Neutrophil (primary cell): ENCODE data around the gene GCNT2.

Experiments used
- H3K27ac ChIP-seq: fragments of 200-600 bp; sonication (generic); 2 replicates; pipeline ENCODE4 v1.5.1; 2016; ENCODE audit warnings: mild to moderate bottlenecking, moderate library complexity
- H3K27me3 ChIP-seq: fragments of 200-600 bp; sonication (generic); 2 replicates; pipeline ENCODE4 v1.6.0; 2016; ENCODE audit warnings: mild to moderate bottlenecking
- H3K36me3 ChIP-seq: fragments of 200-600 bp; sonication (generic); 2 replicates; pipeline ENCODE4 v1.5.1; 2017
- H3K4me1 ChIP-seq, 2 experiments: fragments of 200-600 bp in 1 of 2; sonication (generic) in 1 of 2; 1 replicate in 1 of 2; 2 replicates in 1 of 2; pipeline versions ENCODE4 v1.5.1 to v1.6.1; 2013 to 2016; ENCODE audit warnings: low read depth in 1 of 2, low read length in 1 of 2, mild to moderate bottlenecking in 1 of 2, moderate library complexity in 1 of 2; ENCODE audit not compliant: control insufficient read depth in 1 of 2, insufficient read depth in 1 of 2
- H3K4me3 ChIP-seq, 2 experiments: fragments of 200-600 bp in 1 of 2; sonication (generic) in 1 of 2; 1 replicate in 1 of 2; 2 replicates in 1 of 2; pipeline ENCODE4 v1.5.1; 2013 to 2016; ENCODE audit warnings: low read depth in 1 of 2, low read length in 1 of 2, mild to moderate bottlenecking in 1 of 2, moderate library complexity in 1 of 2
- H3K9me3 ChIP-seq: fragments of 200-600 bp; sonication (generic); 2 replicates; pipeline ENCODE4 v1.5.1; 2016
- TF ChIP-seq, protein P1 (sequence below): fragments of 200-600 bp; sonication (generic); IDR thresholded peaks from 2 replicates; pipeline ENCODE4 v1.5.1; 2016; ENCODE audit warnings: antibody characterized with exemption

Gene GCNT2

DNA sequence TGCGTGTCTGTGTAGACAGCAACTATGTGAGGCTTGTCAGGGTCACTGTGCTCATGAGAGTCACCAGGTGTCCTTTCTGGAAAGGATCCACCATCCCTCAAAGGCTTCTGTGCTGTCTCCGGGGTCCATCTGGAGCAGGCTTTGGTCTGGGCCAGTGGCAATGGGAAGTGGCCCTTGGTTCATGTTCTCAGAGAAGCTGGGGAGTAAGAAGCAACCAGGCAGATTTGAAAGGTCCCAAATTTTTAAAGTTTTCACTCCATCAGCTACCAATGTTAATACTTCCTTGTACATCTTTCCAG lies 68.2 kb downstream of the GCNT2 start:
- TF ChIP-seq, protein P1, sequence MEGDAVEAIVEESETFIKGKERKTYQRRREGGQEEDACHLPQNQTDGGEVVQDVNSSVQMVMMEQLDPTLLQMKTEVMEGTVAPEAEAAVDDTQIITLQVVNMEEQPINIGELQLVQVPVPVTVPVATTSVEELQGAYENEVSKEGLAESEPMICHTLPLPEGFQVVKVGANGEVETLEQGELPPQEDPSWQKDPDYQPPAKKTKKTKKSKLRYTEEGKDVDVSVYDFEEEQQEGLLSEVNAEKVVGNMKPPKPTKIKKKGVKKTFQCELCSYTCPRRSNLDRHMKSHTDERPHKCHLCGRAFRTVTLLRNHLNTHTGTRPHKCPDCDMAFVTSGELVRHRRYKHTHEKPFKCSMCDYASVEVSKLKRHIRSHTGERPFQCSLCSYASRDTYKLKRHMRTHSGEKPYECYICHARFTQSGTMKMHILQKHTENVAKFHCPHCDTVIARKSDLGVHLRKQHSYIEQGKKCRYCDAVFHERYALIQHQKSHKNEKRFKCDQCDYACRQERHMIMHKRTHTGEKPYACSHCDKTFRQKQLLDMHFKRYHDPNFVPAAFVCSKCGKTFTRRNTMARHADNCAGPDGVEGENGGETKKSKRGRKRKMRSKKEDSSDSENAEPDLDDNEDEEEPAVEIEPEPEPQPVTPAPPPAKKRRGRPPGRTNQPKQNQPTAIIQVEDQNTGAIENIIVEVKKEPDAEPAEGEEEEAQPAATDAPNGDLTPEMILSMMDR, result no peak
- no peak overlapping the region for H3K27ac ChIP-seq
- no peaks in the 10 kb centered on the region for H3K9me3 ChIP-seq
- H3K4me3 ChIP-seq, result no peak overlapping the region
- H3K4me1 ChIP-seq, result no peaks in the 10 kb centered on the region
- no peaks in the 10 kb centered on the region for H3K27me3 ChIP-seq
- H3K36me3 ChIP-seq, result no peaks in the 10 kb centered on the region

DNA sequence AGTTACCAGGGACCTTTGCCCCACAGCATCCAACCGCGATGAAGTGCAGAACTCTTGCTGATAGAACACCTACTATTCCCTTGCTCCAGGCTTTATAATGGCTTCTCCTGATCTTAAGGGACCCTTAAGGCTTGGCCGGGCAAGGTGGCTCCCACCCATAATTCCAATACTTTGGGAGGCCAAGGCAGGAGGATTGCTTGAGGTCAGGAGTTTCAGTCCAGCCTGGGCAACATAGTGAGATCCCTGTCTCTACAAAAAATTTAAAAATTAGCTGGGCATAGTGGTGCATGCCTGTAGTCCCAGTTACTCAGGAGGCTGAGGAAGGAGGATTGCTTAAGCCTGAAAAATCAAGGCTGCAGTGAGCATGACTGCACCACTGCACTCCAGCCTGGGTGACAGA lies 68.8 kb downstream of the GCNT2 start:
- no peak overlapping the region for H3K4me3 ChIP-seq
- TF ChIP-seq, protein P1, result no peak
- no peak overlapping the region for H3K27ac ChIP-seq
- no peaks in the 10 kb centered on the region for H3K27me3 ChIP-seq
- no peaks in the 10 kb centered on the region for H3K4me1 ChIP-seq
- no peaks in the 10 kb centered on the region for H3K9me3 ChIP-seq
- H3K36me3 ChIP-seq, result no peaks in the 10 kb centered on the region

DNA sequence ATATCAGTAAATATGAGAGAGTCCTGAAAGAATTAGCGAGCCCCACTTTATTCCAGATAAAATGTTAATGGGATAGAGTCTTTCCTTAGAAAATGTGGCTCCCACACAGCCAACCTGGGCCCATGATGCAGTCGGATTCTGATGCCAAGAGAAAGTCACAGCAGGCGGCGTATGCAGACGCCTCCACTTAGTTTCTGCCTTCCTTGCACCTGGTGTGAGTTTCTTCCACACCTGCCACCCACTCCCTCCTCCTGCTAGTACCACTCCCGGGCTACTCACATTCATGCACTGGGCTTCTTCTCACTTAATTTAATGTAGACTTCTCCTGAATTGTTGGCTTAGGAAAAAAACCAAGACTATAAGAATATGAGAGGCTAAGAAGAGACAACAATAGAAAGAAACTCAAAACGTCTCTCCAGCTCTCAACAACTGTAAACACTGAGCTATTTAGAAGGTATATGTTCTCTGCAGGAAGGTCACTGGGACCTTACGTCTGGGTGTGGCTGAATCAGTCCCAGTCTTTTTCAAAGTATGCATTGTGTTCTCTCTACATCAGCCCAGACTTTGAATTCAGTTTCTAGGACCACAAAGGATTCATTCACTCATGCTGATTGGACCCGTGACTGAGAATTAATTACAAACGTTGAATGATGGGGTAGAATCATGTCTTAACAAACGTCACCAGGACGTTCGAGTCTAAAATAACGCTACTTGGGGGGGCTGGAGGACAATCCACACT lies 70.4 kb downstream of the GCNT2 start:
- Histone ChIP-seq H3K36me3 (no peaks in the 10 kb centered on the region), H3K27me3 (no peaks in the 10 kb centered on the region), H3K9me3 (no peaks in the 10 kb centered on the region), H3K27ac (no peak overlapping the region), H3K4me3 (no peak overlapping the region), H3K4me1 (no peaks in the 10 kb centered on the region)
- TF ChIP-seq, protein P1, result no peak

DNA sequence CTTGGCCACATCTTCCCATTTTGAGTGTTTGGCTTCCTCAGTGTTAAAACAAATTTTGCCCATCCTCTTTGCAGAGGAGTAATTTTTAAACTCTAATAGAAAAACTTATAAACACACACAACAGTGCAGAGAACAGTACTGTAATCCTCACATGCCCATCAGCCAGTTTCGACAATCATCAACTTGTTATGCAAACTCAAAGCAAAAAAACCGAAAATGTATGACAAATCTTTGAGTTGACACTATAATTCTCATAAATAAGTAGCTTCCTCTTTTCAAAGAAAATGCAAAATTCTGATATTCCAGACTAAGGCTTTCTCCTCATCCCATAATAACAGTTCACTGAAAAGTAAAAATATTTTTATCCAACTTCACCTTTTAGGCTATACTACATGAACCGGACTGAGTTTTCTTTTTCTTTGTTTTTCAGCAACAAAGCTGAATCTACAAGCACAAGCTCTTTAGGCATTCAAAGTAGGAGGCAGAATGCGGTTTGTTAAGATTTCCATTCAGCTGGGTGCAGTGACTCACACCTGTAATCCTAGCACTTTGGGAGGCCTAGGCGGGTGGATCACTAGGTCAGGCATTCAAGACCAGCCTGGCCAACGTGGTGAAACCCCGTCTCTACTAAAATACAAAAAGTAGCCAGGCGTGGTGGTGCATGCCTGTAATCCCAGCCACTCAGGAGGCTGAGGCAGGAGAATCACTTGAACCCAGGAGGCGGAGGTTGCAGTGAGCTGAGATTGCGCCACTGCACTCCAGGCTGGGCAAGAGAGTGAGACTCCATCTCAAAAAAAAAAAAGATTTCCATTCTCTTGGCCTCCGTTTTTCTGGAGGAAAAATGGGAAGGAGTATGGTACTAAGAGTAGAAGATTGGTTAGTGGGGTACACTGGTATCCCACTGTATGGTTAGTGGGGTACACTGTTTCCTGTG lies 74.8 kb downstream of the GCNT2 start:
- TF ChIP-seq, protein P1, result no peak
- no peaks in the 10 kb centered on the region for H3K9me3 ChIP-seq
- no peaks in the 10 kb centered on the region for H3K36me3 ChIP-seq
- H3K27me3 ChIP-seq, result no peaks in the 10 kb centered on the region
- H3K4me3 ChIP-seq, result no peak overlapping the region
- H3K4me1 ChIP-seq, result peaks cover 15 to 18% of the 10 kb centered on the region in 2 experiments
- H3K27ac ChIP-seq, result no peak overlapping the region

DNA sequence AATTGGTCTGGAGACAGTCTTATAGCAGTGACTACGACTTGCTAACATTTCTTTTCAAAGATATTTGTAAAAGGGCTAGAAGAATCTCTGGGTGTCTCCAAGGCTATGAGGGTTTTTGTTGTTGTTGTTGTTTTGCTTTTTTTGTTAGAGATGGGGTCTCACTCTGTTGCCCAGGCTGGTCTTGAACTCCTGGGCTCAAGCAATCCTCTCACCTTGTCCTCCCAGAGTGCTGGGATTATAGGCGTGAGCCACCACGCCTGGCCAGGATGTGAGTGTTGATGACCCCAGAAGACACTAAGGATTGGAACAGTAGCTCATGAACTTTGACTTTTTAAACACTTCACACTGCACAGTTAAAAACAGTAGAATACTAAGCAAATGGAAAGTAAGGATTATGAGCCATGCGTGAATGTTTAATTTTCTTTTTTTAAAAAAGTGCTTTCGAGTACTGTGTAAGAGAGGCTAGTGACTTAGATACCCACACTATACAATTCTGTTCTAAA lies 76.4 kb downstream of the GCNT2 start:
- Histone ChIP-seq H3K9me3 (no peaks in the 10 kb centered on the region), H3K4me3 (no peak overlapping the region), H3K27me3 (no peaks in the 10 kb centered on the region), H3K36me3 (no peaks in the 10 kb centered on the region), H3K27ac (peak overlapping the region; percentile 46), H3K4me1 (peaks cover 15 to 18% of the 10 kb centered on the region in 2 experiments)
- TF ChIP-seq, protein P1, result no peak
